H1 (cell line): Measurements from ENCODE around the gene BNC2. TPM values are rescaled to one million over a fixed set of nuclear protein-coding genes. Genes with fewer than 3 reads are reported as not detected.

Experiments used
- CTBP2 ChIP-seq: IDR thresholded peaks from 2 replicates; pipeline ENCODE4 v1.7.0; 2011; ENCODE audit warnings: borderline replicate concordance, mild to moderate bottlenecking, moderate library complexity, mixed read lengths, low read length; ENCODE audit not compliant: insufficient read depth, insufficient read length
- CTCF ChIP-seq, 3 experiments: IDR thresholded peaks; 1 replicate in 2 of 3; 2 replicates in 1 of 3; pipeline versions ENCODE4 v1.5.1 to v1.6.1; 2011; ENCODE audit warnings: low read length in 3 of 3, mild to moderate bottlenecking in 3 of 3, inconsistent platforms in 2 of 3, low read depth in 1 of 3, moderate library complexity in 1 of 3; ENCODE audit not compliant: insufficient read depth in 1 of 3; ENCODE audit errors: control extremely low read depth in 1 of 3
- GTF2F1 ChIP-seq: IDR thresholded peaks from 2 replicates; pipeline ENCODE4 v1.6.1; 2012; ENCODE audit warnings: low read depth, low read length, improper control_type of control experiment, borderline replicate concordance
- MAX ChIP-seq: IDR thresholded peaks from 2 replicates; pipeline ENCODE4 v1.6.1; 2012; ENCODE audit warnings: inconsistent platforms
- RNF2 ChIP-seq: fragments of 200-900, 300-1000 bp; sonication (generic); IDR thresholded peaks from 2 replicates; pipeline ENCODE4 v1.7.1; 2016; ENCODE audit warnings: borderline replicate concordance, low read depth, mild to moderate bottlenecking, antibody characterized with exemption, low read length; ENCODE audit not compliant: poor library complexity, severe bottlenecking; ENCODE audit errors: missing control alignments
- SAP30 ChIP-seq: fragments of 300-600 bp; sonication (generic); IDR thresholded peaks from 2 replicates; pipeline ENCODE4 v1.7.1; 2012; ENCODE audit warnings: low read length, moderate library complexity, mild to moderate bottlenecking, inconsistent platforms; ENCODE audit not compliant: insufficient read depth, insufficient replicate concordance
- SIN3A ChIP-seq, 2 experiments: IDR thresholded peaks in 1 of 2; conservative IDR thresholded peaks in 1 of 2; 2 replicates each; pipeline ENCODE4 v1.6.1; 2011 to 2012; ENCODE audit warnings: low read length in 2 of 2, improper control_type of control experiment in 1 of 2, low read depth in 1 of 2, mild to moderate bottlenecking in 1 of 2
- SIRT6 ChIP-seq: IDR thresholded peaks from one replicate; pipeline ENCODE4 v1.7.1; 2012; ENCODE audit warnings: low read length, inconsistent platforms
- polyA plus RNA-seq, 7 experiments: library from polyadenylated mRNA; depleted of rRNA in 3 of 7; stranded (reverse) in 5 of 7; unstranded in 2 of 7; fragments of >200 nt in 5 of 7; fragments of 200-250 nt in 2 of 7; gene quantifications; 1 replicate in 5 of 7; 2 replicates in 1 of 7; 4 replicates in 1 of 7; pipeline versions ENCODE4 v1.2.1 to v1.2.3, GENCODE V29; 2011 to 2013; ENCODE audit warnings: missing spikeins in 2 of 7, mixed read lengths in 2 of 7
- total RNA-seq: library from RNA; stranded (reverse); fragmentation: NEBNext Ultra II Directional; extraction: Animal tissue kit (Norgen Biotek cat#: 25700); gene quantifications from 2 replicates; pipeline ENCODE4 v1.2.1, GENCODE V29; 2021

BNC2 gene
- total and polyA plus RNA-seq, 2 of the 8 experiments (the other 6 are each of a cell fraction or from before 2014, with no cell fraction given): 16.0 to 26.8 TPM

GRCh38 chr9:16505199-16505598 is 365.3 kb downstream of the BNC2 start (continued):
- TF ChIP-seq CTCF (IDR thresholded peaks at IDR 0.05; ENCODE audit: control extremely low read depth in 1 of 3, insufficient read depth in 1 of 3, low read depth in 1 of 3, low read length in 3 of 3) (no peak), SIRT6 (no peak), GTF2F1 (no peak), SIN3A (conservative IDR thresholded peaks at IDR 0.05 in 1 of 2, IDR thresholded peaks at IDR 0.05 in 1 of 2; ENCODE audit: low read depth in 1 of 2, low read length in 2 of 2) (no peak), MAX (no peak), SAP30 (no peak), CTBP2 (no peak), RNF2 (no peak)
